IPS-15b (cell line): ENCODE measurements around the gene IL11RA.
"Not testable (repeated sequence)": the region's sequence is repeated elsewhere in the genome, so short reads cannot be mapped to it uniquely, and the experiment has no call there.

ENCODE experiments used
- H3K27me3 ChIP-seq: one replicate; pipeline ENCODE4 v1.6.1; 2013; ENCODE audit warnings: low read length; ENCODE audit not compliant: control insufficient read depth, insufficient read depth
- H3K36me3 ChIP-seq: one replicate; pipeline ENCODE4 v1.6.1; 2013; ENCODE audit warnings: low read length; ENCODE audit not compliant: control insufficient read depth, insufficient read depth
- H3K4me1 ChIP-seq: one replicate; pipeline ENCODE4 v1.6.1; 2013; ENCODE audit warnings: mild to moderate bottlenecking, low read length; ENCODE audit not compliant: control insufficient read depth, insufficient read depth
- H3K4me3 ChIP-seq: one replicate; pipeline ENCODE4 v1.5.1; 2013; ENCODE audit warnings: low read depth, low read length
- H3K9ac ChIP-seq: one replicate; pipeline ENCODE4 v1.6.1; 2013; ENCODE audit warnings: low read depth, mild to moderate bottlenecking, low read length
- H3K9me3 ChIP-seq: one replicate; pipeline ENCODE4 v1.6.1; 2013; ENCODE audit warnings: mild to moderate bottlenecking, low read length; ENCODE audit not compliant: control insufficient read depth, insufficient read depth

IL11RA gene

GRCh38 chr9:34633851-34634550 is 18.0 kb upstream of the IL11RA start:
- Histone ChIP-seq H3K9ac (no peak overlapping the region), H3K4me1 (peaks cover 10% of the 10 kb centered on the region)

DNA sequence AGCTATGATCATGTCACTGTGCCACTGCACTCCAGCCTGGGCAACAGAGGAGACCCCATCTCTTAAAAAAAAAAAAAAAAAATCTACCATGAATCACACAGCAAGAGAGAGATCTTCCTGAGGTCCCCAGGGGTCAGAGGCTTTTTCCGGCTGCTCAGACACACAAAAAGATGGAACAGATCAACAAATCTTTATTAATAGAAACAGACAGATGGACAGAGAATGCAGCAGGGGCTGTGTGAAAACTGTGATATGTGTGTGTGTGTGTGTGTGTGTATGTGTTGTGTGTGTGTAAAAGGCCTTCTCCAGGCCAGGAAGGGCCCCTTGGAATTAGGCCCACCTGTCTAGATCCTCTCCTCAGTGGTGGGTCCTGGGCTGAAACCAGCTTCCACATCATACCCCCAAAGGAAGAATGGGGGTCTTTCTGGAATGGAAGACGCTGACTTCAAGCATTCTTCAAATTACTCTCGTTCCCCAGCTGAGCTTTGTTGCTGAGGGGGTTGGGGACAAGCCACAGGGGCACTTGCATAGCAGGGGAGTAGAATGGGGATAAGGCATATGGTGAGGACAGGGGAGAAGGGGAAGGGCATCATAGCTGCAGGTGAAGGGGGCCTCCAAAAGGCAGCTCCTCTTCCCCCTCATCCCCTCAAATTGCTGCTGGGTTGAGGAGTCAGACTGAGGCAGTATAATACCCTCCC is 17.3 kb upstream of the IL11RA start:
- H3K4me1 ChIP-seq, result peaks cover 8% of the 10 kb centered on the region
- peaks cover 40% of the 10 kb centered on the region for H3K27me3 ChIP-seq
- no peaks in the 10 kb centered on the region for H3K9me3 ChIP-seq
- H3K9ac ChIP-seq, result no peak overlapping the region
- H3K36me3 ChIP-seq, result peaks cover 7% of the 10 kb centered on the region
- H3K4me3 ChIP-seq, result no peak overlapping the region

More at GRCh38 chr9:34633851-34634550, 18.0 kb upstream of the IL11RA start:
- no peaks in the 10 kb centered on the region for H3K9me3 ChIP-seq
- H3K27me3 ChIP-seq, result peaks cover 47% of the 10 kb centered on the region
- H3K4me3 ChIP-seq, result no peak overlapping the region
- H3K36me3 ChIP-seq, result peaks cover 7% of the 10 kb centered on the region

- Histone ChIP-seq H3K9ac (no peak overlapping the region), H3K4me1 (peaks cover 8% of the 10 kb centered on the region), H3K27me3 (peaks cover 31% of the 10 kb centered on the region), H3K9me3 (no peaks in the 10 kb centered on the region), H3K36me3 (peaks cover 7% of the 10 kb centered on the region), H3K4me3 (no peak overlapping the region)
Observed at GRCh38 chr9:34635556-34635955, 16.4 kb upstream of the IL11RA start.

DNA sequence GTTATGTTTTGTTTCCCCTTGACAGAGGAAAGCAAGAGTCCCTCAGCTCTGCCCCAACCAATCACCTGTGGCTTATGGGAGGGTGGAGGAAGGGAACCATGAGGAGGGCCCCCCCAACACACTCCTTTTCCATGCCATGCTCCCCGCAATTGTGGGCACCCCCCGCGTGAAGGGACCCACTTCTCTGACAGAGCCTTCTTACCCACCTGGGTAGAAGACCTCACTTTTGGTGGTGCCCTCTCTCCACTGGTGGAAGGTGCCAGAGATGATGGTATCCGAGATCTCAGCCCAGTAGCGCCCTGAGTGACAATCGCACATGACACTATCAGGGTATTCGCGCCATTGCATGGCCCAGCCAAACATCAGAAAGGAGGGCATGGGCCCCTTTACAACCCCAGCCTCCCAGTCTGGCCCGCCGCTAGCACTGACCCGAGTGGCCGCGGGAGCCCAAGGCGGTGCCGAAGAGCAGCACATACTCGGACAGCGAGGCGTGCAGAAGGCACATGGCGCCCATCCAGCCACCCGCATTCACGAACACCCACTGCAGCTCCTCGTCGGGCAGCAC is 15.1 kb upstream of the IL11RA start:
- no peaks in the 10 kb centered on the region for H3K9me3 ChIP-seq
- H3K4me1 ChIP-seq, result peaks cover 8% of the 10 kb centered on the region
- H3K27me3 ChIP-seq, result peaks cover 18% of the 10 kb centered on the region
- peak overlapping the region; percentile 80 for H3K4me3 ChIP-seq
- H3K36me3 ChIP-seq, result peaks cover 7% of the 10 kb centered on the region
- H3K9ac ChIP-seq, result peak overlapping the region; percentile 79

- H3K27me3 ChIP-seq, result peaks cover 11% of the 10 kb centered on the region
- H3K36me3 ChIP-seq, result peaks cover 7% of the 10 kb centered on the region
- peaks cover 8% of the 10 kb centered on the region for H3K4me1 ChIP-seq
- H3K9ac ChIP-seq, result peak within 1 kb of the TSS; percentile 79
- peak within 1 kb of the TSS; percentile 80 for H3K4me3 ChIP-seq
- H3K9me3 ChIP-seq, result no peaks in the 10 kb centered on the region
Observed at GRCh38 chr9:34637356-34638137, 14.4 kb upstream of the IL11RA start, which contains the start of gene SIGMAR1. SIGMAR1 (minus strand) TSS chr9:34637787; CDS start chr9:34637697, 90 bp downstream.

GRCh38 chr9:34638138-34638445 is 13.9 kb upstream of the IL11RA start:
- H3K9ac ChIP-seq, result peak overlapping the region; percentile 26
- H3K36me3 ChIP-seq, result peaks cover 7% of the 10 kb centered on the region
- peaks cover 8% of the 10 kb centered on the region for H3K4me1 ChIP-seq
- H3K4me3 ChIP-seq, result peak overlapping the region; percentile 80
- H3K27me3 ChIP-seq, result peaks cover 10% of the 10 kb centered on the region
- H3K9me3 ChIP-seq, result no peaks in the 10 kb centered on the region

GRCh38 chr9:34639322-34639721 is 12.7 kb upstream of the IL11RA start:
- not testable (repeated sequence) for H3K9me3 ChIP-seq, H3K27me3 ChIP-seq, H3K36me3 ChIP-seq, H3K4me1 ChIP-seq, H3K4me3 ChIP-seq, H3K9ac ChIP-seq

GRCh38 chr9:34642679-34643078 is 9.3 kb upstream of the IL11RA start:
- Histone ChIP-seq H3K36me3 (no peaks in the 10 kb centered on the region), H3K9ac (no peak overlapping the region), H3K4me3 (no peak overlapping the region), H3K9me3 (no peaks in the 10 kb centered on the region), H3K27me3 (no peaks in the 10 kb centered on the region), H3K4me1 (peaks cover 22% of the 10 kb centered on the region)

- H3K4me3 ChIP-seq, result peak overlapping the region; percentile 0
Observed at GRCh38 chr9:34644766-34645314, 7.1 kb upstream of the IL11RA start.

DNA sequence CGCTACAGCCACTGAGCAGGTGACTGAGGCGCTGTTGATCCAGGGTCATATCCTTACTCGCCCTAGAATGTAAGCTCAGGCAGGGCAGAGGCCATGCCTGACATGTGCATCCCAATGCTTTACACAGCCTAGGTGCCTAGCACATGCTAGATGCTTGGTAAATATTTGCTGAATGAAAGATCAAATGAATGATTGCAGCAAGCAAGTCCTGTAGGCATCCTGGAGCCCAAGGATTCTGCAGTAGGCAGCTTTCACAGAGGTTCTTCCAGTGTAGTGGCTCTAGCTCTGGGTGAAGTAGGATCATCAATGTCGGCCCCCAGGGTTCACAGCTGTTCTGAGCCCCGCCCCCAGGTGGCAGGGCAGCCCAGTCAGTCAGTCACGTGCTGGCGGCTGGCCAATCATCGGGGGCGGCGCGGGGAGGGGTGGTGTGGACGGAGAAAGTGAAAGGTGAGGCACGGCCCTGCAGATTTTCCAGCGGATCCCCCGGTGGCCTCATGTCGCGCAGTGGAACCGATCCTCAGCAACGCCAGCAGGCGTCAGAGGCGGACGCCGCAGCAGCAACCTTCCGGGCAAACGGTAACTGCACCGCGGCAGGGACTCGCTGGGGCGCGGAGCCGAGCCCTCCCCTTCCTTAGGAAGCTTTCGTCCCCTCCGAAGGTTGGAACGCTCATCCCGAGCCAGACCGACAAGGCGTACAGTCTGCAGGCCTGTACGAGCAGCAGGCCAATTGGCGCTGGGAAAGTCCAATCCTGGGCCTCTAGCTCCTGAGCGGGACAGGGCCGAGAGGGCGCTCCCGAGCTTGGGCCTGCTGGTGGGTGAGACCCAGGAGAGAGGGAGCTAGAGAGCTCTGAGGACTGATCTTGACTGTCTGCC is 5.5 kb upstream of the IL11RA start, which contains the start of gene GALT:
Gene GALT (plus strand): TSS at position 465 of the 873 bp plus-strand sequence. CDS start 30 bp downstream, at position 495.
- no peaks in the 10 kb centered on the region for H3K9me3 ChIP-seq
- H3K27me3 ChIP-seq, result no peaks in the 10 kb centered on the region
- H3K9ac ChIP-seq, result peak within 1 kb of the TSS; percentile 90
- peaks cover 22% of the 10 kb centered on the region for H3K4me1 ChIP-seq
- H3K4me3 ChIP-seq, result peak within 1 kb of the TSS; percentile 98
- H3K36me3 ChIP-seq, result peaks cover 13% of the 10 kb centered on the region

More at GRCh38 chr9:34644766-34645314, 7.1 kb upstream of the IL11RA start:
- peaks cover 21% of the 10 kb centered on the region for H3K4me1 ChIP-seq
- no peaks in the 10 kb centered on the region for H3K9me3 ChIP-seq
- H3K9ac ChIP-seq, result peak overlapping the region; percentile 57
- no peaks in the 10 kb centered on the region for H3K27me3 ChIP-seq
- H3K36me3 ChIP-seq, result peaks cover 10% of the 10 kb centered on the region
